BLaER1 treated with 17β-estradiol and CSF1 and Interleukin-3, amounts not matched to agents 10 nM and 100 nM (cell line): ENCODE results near the gene TMEM218.
A peak's percentile ranks its signal among the peaks of the same experiment; 100 is the strongest.

Source experiments
- H3K27ac ChIP-seq, 11 experiments: shearing (Covaris generic); formaldehyde crosslinking; 2 replicates each; pipeline ENCODE4 v1.8.1; 2022
- H3K27me3 ChIP-seq, 11 experiments: shearing (Covaris generic); formaldehyde crosslinking; 2 replicates each; pipeline ENCODE4 v1.8.1; 2022
- H3K36me3 ChIP-seq, 11 experiments: shearing (Covaris generic); formaldehyde crosslinking; 2 replicates each; pipeline ENCODE4 v1.8.1; 2022
- H3K4me1 ChIP-seq, 10 experiments: shearing (Covaris generic); formaldehyde crosslinking; 2 replicates each; pipeline ENCODE4 v1.8.1; 2022
- H3K4me2 ChIP-seq, 11 experiments: shearing (Covaris generic); formaldehyde crosslinking; 2 replicates each; pipeline ENCODE4 v1.8.1; 2022
- H3K4me3 ChIP-seq, 10 experiments: shearing (Covaris generic); formaldehyde crosslinking; 2 replicates each; pipeline ENCODE4 v1.8.1; 2022
- H3K9ac ChIP-seq, 11 experiments: shearing (Covaris generic); formaldehyde crosslinking; 2 replicates each; pipeline ENCODE4 v1.8.1; 2022
- H3K9me3 ChIP-seq, 11 experiments: shearing (Covaris generic); formaldehyde crosslinking; replicated peaks in 1 of 11; 2 replicates each; pipeline ENCODE4 v1.8.1; 2022
- H4K20me1 ChIP-seq, 11 experiments: shearing (Covaris generic); formaldehyde crosslinking; 2 replicates each; pipeline ENCODE4 v1.8.1; 2022
- Cebpa-rat ChIP-seq, 11 experiments: shearing (Covaris generic); IDR thresholded peaks; 2 replicates each; pipeline ENCODE4 v1.8.1; 2022

Gene TMEM218

DNA sequence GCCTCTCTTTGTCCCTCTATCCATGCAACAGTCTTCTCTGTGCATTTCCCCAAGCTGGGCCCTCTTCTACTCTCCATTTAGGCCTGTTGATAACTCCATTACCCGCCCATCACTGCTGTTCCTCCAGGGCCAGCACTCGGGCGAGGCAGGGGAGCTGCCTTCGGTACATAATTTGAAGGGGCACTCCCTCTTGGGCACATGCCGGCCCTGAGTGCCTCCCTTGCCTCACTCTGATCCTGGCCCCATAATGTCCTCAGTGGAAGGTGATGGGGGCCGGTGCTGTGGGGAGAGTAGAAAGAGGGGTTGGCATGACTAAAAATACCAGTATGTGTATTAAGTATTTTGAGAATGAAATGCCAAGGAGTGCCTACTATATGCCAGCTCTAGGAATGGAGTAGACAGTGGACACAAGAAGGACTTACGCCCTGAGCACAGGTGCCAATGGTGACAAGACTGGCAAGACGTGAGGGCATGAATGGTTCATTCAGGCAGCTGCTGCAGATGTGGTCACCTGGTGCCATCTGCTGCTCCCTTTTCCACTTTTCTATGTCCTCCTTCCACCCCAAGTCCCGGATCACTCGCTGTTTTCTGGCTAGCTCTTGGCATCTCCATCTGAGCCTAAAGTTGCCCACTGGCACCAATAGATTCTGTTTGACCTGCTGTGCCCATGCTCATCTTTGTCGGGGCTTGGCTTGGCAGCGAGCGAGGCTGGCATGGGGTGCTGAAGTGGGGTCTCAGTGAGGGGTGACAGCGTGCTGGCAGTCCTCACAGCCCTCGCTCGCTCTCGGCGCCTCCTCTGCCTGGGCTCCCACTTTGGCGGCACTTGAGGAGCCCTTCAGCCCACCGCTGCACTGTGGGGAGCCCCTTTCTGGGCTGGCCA lies 22.6 kb downstream of the TMEM218 start:
- H3K9me3 ChIP-seq = no peaks in the 10 kb centered on the region
- no peak overlapping the region for H3K27ac ChIP-seq
- TF ChIP-seq Cebpa-rat (IDR thresholded peaks at IDR 0.05) = no peak

GRCh38 chr11:125088123-125088522 lies 23.3 kb downstream of the TMEM218 start:
- no peaks in the 10 kb centered on the region for H4K20me1 ChIP-seq
- H3K27ac ChIP-seq = 0 out of 22 replicates have a peak overlapping the region, but pooled peaks of 1 of the 11 experiments have one; percentile 5
- TF ChIP-seq Cebpa-rat (IDR thresholded peaks at IDR 0.05) = no peak
- no peak overlapping the region for H3K9ac ChIP-seq
- H3K4me3 ChIP-seq = no peak overlapping the region
- H3K4me2 ChIP-seq = no peak overlapping the region
- H3K27me3 ChIP-seq = no peaks in the 10 kb centered on the region
- no peaks in the 10 kb centered on the region for H3K9me3 ChIP-seq
- H3K36me3 ChIP-seq = peaks cover 0 to 62% (median 0%) of the 10 kb centered on the region in 11 experiments; a peak in 9 of 22 replicates
- H3K4me1 ChIP-seq = peaks cover 5 to 33% (median 19%) of the 10 kb centered on the region in 10 experiments; a peak in 17 of 20 replicates

More for the DNA sequence above, 22.6 kb downstream of the TMEM218 start:
- Histone ChIP-seq H3K4me3 (no peak overlapping the region), H3K9ac (no peak overlapping the region), H4K20me1 (no peaks in the 10 kb centered on the region), H3K27me3 (no peaks in the 10 kb centered on the region), H3K4me1 (peaks cover 5 to 28% (median 19%) of the 10 kb centered on the region in 10 experiments; a peak in 17 of 20 replicates), H3K36me3 (peaks cover 0 to 55% (median 0%) of the 10 kb centered on the region in 11 experiments; a peak in 8 of 22 replicates), H3K4me2 (no peak overlapping the region)

GRCh38 chr11:125086633-125087296 lies 24.7 kb downstream of the TMEM218 start:
- TF ChIP-seq Cebpa-rat (IDR thresholded peaks at IDR 0.05) = no peak
- H3K4me2 ChIP-seq = peak overlapping the region in 4 of 11 experiments; percentile 12 to 30 (median 16); a peak in 4 of 22 replicates
- H3K9ac ChIP-seq = 0 out of 22 replicates have a peak overlapping the region, but pooled peaks of 2 of the 11 experiments have one; percentile 3 to 16
- H3K4me3 ChIP-seq = no peak overlapping the region
- no peaks in the 10 kb centered on the region for H4K20me1 ChIP-seq
- no peak overlapping the region; a peak in 1 of 22 replicates for H3K27ac ChIP-seq
- H3K9me3 ChIP-seq = no peaks in the 10 kb centered on the region
- H3K27me3 ChIP-seq = no peaks in the 10 kb centered on the region
- H3K4me1 ChIP-seq = peaks cover 5 to 33% (median 18%) of the 10 kb centered on the region in 10 experiments; a peak in 17 of 20 replicates
- peaks cover 0 to 73% (median 0%) of the 10 kb centered on the region in 11 experiments; a peak in 8 of 22 replicates for H3K36me3 ChIP-seq

GRCh38 chr11:125085301-125086081 lies 25.9 kb downstream of the TMEM218 start:
- H3K27me3 ChIP-seq = no peaks in the 10 kb centered on the region
- no peak overlapping the region for H3K27ac ChIP-seq
- no peak overlapping the region for H3K4me3 ChIP-seq
- peaks cover 0 to 24% (median 9%) of the 10 kb centered on the region in 10 experiments; a peak in 12 of 20 replicates for H3K4me1 ChIP-seq
- no peaks in the 10 kb centered on the region for H3K9me3 ChIP-seq
- H3K4me2 ChIP-seq = no peak overlapping the region
- no peak overlapping the region for H3K9ac ChIP-seq
- H3K36me3 ChIP-seq = peaks cover 0 to 86% (median 0%) of the 10 kb centered on the region in 11 experiments; a peak in 8 of 22 replicates
- H4K20me1 ChIP-seq = 0 out of 22 replicates have a peak, but pooled peaks cover 0 to 3% (median 0%) of the 10 kb centered on the region in 11 experiments
- no peak for TF ChIP-seq Cebpa-rat (IDR thresholded peaks at IDR 0.05)

DNA sequence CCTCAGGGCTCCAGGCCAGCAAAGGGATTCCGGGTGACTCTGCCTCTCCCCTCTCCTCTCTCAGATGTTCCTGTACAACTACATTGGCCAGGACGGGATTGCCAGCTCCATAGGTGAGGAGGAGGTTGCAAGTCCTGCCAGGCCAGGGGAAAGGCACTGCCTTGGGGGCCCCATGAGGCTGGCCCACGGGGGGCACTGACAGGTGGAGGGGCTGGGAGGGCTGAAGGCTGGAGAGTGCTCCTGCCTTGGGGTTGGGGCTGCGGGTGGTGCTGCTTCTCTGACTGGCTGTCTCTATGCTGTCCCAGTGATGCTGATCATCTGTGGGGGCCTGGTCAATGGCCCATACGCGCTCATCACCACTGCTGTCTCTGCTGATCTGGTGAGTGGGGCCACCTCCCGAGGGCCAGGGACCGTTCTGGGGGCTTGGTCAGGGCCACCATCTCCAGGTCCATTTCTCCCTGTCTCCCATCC lies 26.6 kb downstream of the TMEM218 start:
- Histone ChIP-seq H3K27me3 (no peaks in the 10 kb centered on the region), H3K9me3 (no peaks in the 10 kb centered on the region), H3K9ac (no peak overlapping the region), H3K36me3 (peaks cover 0 to 93% (median 0%) of the 10 kb centered on the region in 11 experiments; a peak in 8 of 22 replicates), H3K4me1 (peaks cover 0 to 24% (median 11%) of the 10 kb centered on the region in 10 experiments; a peak in 12 of 20 replicates), H3K4me3 (no peak overlapping the region), H3K4me2 (no peak overlapping the region), H3K27ac (no peak overlapping the region), H4K20me1 (0 out of 22 replicates have a peak, but pooled peaks cover 0 to 3% (median 0%) of the 10 kb centered on the region in 11 experiments)
- TF ChIP-seq Cebpa-rat (IDR thresholded peaks at IDR 0.05) = no peak

- 0 out of 22 replicates have a peak, but pooled peaks cover 0 to 3% (median 0%) of the 10 kb centered on the region in 11 experiments for H4K20me1 ChIP-seq
- no peak overlapping the region for H3K4me3 ChIP-seq
- H3K4me2 ChIP-seq = no peak overlapping the region
- TF ChIP-seq Cebpa-rat (IDR thresholded peaks at IDR 0.05) = no peak
- H3K4me1 ChIP-seq = peaks cover 0 to 31% (median 15%) of the 10 kb centered on the region in 10 experiments; a peak in 14 of 20 replicates
- peaks cover 0 to 98% (median 0%) of the 10 kb centered on the region in 11 experiments; a peak in 8 of 22 replicates for H3K36me3 ChIP-seq
- no peaks in the 10 kb centered on the region for H3K9me3 ChIP-seq
- H3K9ac ChIP-seq = no peak overlapping the region
- no peaks in the 10 kb centered on the region for H3K27me3 ChIP-seq
- no peak overlapping the region; a peak in 1 of 22 replicates for H3K27ac ChIP-seq
Measured at GRCh38 chr11:125084057-125084416, 27.4 kb downstream of the TMEM218 start.

- peak overlapping the region in 4 of 11 experiments; percentile 14 to 38 (median 22); a peak in 3 of 22 replicates for H3K27ac ChIP-seq
- H3K36me3 ChIP-seq = peaks cover 0 to 98% (median 0%) of the 10 kb centered on the region in 11 experiments; a peak in 8 of 22 replicates
- TF ChIP-seq Cebpa-rat (IDR thresholded peaks at IDR 0.05) = no peak
- H3K4me2 ChIP-seq = peak overlapping the region in 1 of 11 experiments; percentile 37; a peak in 1 of 22 replicates
- H3K9me3 ChIP-seq = no peaks in the 10 kb centered on the region
- H4K20me1 ChIP-seq = 0 out of 22 replicates have a peak, but pooled peaks cover 0 to 3% (median 0%) of the 10 kb centered on the region in 11 experiments
- H3K27me3 ChIP-seq = no peaks in the 10 kb centered on the region
- H3K9ac ChIP-seq = peak overlapping the region in 1 of 11 experiments; percentile 22; a peak in 1 of 22 replicates
- no peak overlapping the region for H3K4me3 ChIP-seq
- H3K4me1 ChIP-seq = peaks cover 3 to 36% (median 20%) of the 10 kb centered on the region in 10 experiments; a peak in 18 of 20 replicates
Measured at GRCh38 chr11:125083312-125084056, 27.9 kb downstream of the TMEM218 start.
